Lower leg skin (tissue), 3 donors: ENCODE results near the gene NUP107.

Experiments used
- CTCF ChIP-seq, 3 donors: fragments of 450-650 bp; IDR thresholded peaks; one replicate each; pipeline ENCODE4 v1.5.1; 2016; ENCODE audit warnings: antibody characterized with exemption in 3 of 3, mild to moderate bottlenecking in 3 of 3, moderate library complexity in 2 of 3
- POLR2A ChIP-seq, 2 donors: fragments of 450-650 bp; IDR thresholded peaks; one replicate each; pipeline ENCODE4 v1.6.1; 2016 to 2017; ENCODE audit warnings: antibody characterized with exemption in 2 of 2, mild to moderate bottlenecking in 1 of 2, moderate library complexity in 1 of 2

GRCh38 chr12:68786929-68787328 lies 100.2 kb downstream of the NUP107 start:
- TF ChIP-seq CTCF (IDR thresholded peaks at IDR 0.05) (no peak), POLR2A (IDR thresholded peaks at IDR 0.05) (no peak)
